ENCODE results near the gene SPRR1A.
"Not testable (repeated sequence)": the region's sequence is repeated elsewhere in the genome, so short reads cannot be mapped to it uniquely, and the experiment has no call there.

Gene SPRR1A

GRCh38 chr1:152993186-152993585 lies 9.3 kb downstream of the SPRR1A start:
- Mint-ChIP-seq H3K27ac (no peak overlapping the region), H3K4me1 (ENCODE audit: low read depth) (no peaks in the 10 kb centered on the region), H3K27me3 (peaks cover 17% of the 10 kb centered on the region), H3K9me3 (peaks cover 7% of the 10 kb centered on the region), H3K4me3 (no peak overlapping the region), H3K36me3 (ENCODE audit: low read depth) (no peaks in the 10 kb centered on the region)
- no peak for DNase-seq

GRCh38 chr1:152995842-152996241 lies 12.0 kb downstream of the SPRR1A start:
- no peak overlapping the region for H3K27ac Mint-ChIP-seq
- no peaks in the 10 kb centered on the region for H3K36me3 Mint-ChIP-seq (ENCODE audit: low read depth)
- H3K9me3 Mint-ChIP-seq = peaks cover 7% of the 10 kb centered on the region
- no peak overlapping the region for H3K4me3 Mint-ChIP-seq
- DNase-seq = no peak
- peaks cover 21% of the 10 kb centered on the region for H3K27me3 Mint-ChIP-seq
- H3K4me1 Mint-ChIP-seq (ENCODE audit: low read depth) = no peaks in the 10 kb centered on the region

DNA sequence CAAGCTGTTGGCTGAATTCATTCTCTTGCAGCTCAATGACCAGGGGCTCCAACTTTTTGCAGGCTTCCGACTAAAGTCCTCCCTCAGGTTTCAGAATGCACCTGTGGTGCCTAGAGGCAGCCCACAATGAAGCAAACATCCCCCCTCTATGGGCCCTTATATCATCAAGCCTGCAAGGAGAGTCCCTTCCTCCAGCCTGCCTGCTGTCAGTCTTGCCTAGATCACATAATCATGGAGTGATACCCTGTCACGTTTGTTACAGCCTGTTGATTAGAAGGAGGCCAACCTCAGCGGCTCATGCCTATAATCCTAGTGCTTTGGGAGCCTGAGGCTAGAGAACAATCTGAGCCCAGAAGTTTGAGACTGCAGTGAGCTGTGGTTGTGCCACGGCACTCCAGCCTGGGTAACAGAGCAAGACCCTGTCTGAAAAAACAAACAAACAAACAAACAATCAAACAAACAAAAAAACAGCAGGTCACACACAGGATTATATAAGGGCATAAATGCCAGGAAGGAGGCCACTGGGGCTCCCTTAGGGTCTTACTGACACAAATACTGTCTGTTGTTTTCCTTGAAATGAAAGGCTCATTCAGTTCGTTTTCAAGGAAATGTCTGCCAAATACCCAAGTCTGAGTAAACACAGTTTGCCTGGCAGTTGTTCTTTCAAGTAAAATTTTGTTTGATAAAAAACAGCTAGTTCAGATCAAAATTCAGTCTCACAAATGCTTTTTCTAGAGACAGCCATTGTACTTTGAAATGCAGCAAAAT lies 12.9 kb downstream of the SPRR1A start:
- no peaks in the 10 kb centered on the region for H3K36me3 Mint-ChIP-seq (ENCODE audit: low read depth)
- no peak for DNase-seq
- peaks cover 7% of the 10 kb centered on the region for H3K9me3 Mint-ChIP-seq
- no peak overlapping the region for H3K27ac Mint-ChIP-seq
- H3K4me1 Mint-ChIP-seq (ENCODE audit: low read depth) = no peaks in the 10 kb centered on the region
- H3K27me3 Mint-ChIP-seq = peaks cover 18% of the 10 kb centered on the region
- H3K4me3 Mint-ChIP-seq = no peak overlapping the region

DNA sequence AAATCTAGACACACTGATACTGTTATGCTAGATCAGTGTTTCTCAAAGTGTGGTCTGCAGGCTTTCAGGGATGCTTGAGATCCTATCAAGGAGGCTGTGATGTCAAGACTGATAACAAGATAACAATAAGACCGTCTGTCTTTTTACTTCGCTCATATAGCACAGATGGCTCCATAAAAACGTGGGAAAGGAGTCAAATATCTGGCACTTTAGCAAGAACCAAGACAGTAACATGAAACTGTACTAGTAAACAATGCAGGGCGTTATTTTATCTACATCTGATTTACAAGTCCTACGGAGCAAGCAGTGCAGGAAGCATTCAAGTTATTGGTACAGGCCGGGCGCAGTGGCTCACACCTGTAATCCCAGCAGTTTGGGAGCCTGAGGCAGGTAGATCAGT lies 14.0 kb downstream of the SPRR1A start:
- Mint-ChIP-seq H3K9me3 (peaks cover 7% of the 10 kb centered on the region), H3K27me3 (peaks cover 16% of the 10 kb centered on the region), H3K4me1 (ENCODE audit: low read depth) (no peaks in the 10 kb centered on the region), H3K4me3 (no peak overlapping the region), H3K27ac (no peak overlapping the region), H3K36me3 (ENCODE audit: low read depth) (no peaks in the 10 kb centered on the region)
- DNase-seq = no peak

DNA sequence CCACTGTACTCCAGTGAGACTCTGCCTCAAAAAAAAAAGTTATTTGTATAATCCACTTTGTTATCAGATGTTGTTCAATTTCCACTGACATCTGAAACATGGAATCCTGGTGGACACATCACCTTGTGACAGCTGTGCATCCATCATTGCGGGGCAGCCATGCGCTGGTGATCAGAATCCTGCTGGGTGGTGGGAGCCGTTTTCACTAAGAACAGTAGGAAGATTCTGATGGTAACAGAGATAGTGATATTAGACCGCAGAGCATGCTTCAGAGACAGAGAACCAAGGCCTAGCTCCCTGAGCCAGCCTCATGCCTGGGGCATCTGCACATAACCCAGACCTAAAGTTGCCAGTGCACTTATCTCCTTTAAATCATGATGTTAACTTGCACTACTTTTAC lies 14.6 kb downstream of the SPRR1A start:
- Mint-ChIP-seq H3K27ac (no peak overlapping the region), H3K36me3 (ENCODE audit: low read depth) (no peaks in the 10 kb centered on the region), H3K9me3 (peaks cover 7% of the 10 kb centered on the region), H3K4me1 (ENCODE audit: low read depth) (no peaks in the 10 kb centered on the region), H3K27me3 (peaks cover 13% of the 10 kb centered on the region), H3K4me3 (no peak overlapping the region)
- DNase-seq = no peak

DNA sequence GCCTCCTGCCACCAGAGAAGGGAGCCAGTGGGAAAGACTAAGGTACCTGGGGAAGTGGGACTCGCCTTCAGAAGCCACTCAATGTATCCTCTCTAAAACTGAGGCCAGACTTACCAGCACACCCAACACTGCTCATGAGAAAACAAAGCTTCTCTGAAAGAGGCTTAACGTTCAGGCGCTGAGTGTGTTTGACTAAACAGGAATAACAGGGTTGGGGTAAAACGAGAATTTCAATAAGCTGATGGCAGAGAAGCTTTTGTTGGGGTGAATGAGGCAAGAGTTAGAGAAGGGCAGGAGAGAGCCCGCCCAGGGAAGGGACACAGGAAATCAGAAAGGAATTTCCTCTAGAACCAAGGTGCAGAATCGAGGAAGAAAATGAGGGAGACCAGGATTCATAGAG lies 15.9 kb downstream of the SPRR1A start:
- Mint-ChIP-seq H3K36me3 (ENCODE audit: low read depth) (no peaks in the 10 kb centered on the region), H3K27ac (no peak overlapping the region), H3K27me3 (peaks cover 13% of the 10 kb centered on the region)

DNA sequence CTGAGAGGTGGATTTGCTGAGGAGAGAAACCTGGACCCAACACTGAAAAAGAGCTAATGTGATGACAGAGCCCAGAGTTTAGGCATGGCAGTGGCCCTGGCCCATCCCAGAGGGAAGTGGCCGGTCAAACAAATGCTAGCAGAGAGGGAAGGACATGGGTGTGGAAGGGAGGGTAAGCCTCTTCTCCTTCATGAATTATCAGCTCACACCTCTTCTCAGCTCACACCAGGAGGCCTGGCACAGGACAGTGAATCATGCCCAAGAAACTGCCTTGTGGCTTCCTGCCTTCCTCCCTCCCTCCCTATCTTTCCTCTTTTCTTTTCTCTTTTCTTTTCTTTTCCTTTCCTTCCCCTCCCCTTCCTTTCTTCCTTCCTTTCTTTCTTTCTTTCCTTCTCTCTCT lies 16.4 kb downstream of the SPRR1A start:
- Mint-ChIP-seq H3K4me3 (no peak overlapping the region), H3K9me3 (peaks cover 4% of the 10 kb centered on the region), H3K27ac (no peak overlapping the region)

More for the DNA sequence above, 15.9 kb downstream of the SPRR1A start:
- no peak for DNase-seq
- Mint-ChIP-seq H3K9me3 (peaks cover 7% of the 10 kb centered on the region), H3K4me3 (no peak overlapping the region), H3K4me1 (ENCODE audit: low read depth) (no peaks in the 10 kb centered on the region)

GRCh38 chr1:153001382-153001781 lies 17.5 kb downstream of the SPRR1A start, which contains the start of gene SPRR3:
Gene SPRR3, plus strand, starts transcription at chr1:153001749. Its CDS starts 1,272 bp downstream, at chr1:153003021.
- DNase-seq = no peak
- H3K4me1 Mint-ChIP-seq (ENCODE audit: low read depth) = no peaks in the 10 kb centered on the region
- H3K9me3 Mint-ChIP-seq = no peaks in the 10 kb centered on the region
- H3K27ac Mint-ChIP-seq = no peak within 1 kb of the TSS
- H3K4me3 Mint-ChIP-seq = no peak within 1 kb of the TSS
- H3K27me3 Mint-ChIP-seq = peaks cover 13% of the 10 kb centered on the region
- no peaks in the 10 kb centered on the region for H3K36me3 Mint-ChIP-seq (ENCODE audit: low read depth)

More for the DNA sequence above, 16.4 kb downstream of the SPRR1A start:
- Mint-ChIP-seq H3K36me3 (ENCODE audit: low read depth) (no peaks in the 10 kb centered on the region), H3K4me1 (ENCODE audit: low read depth) (no peaks in the 10 kb centered on the region), H3K27me3 (peaks cover 13% of the 10 kb centered on the region)
- DNase-seq = no peak

DNA sequence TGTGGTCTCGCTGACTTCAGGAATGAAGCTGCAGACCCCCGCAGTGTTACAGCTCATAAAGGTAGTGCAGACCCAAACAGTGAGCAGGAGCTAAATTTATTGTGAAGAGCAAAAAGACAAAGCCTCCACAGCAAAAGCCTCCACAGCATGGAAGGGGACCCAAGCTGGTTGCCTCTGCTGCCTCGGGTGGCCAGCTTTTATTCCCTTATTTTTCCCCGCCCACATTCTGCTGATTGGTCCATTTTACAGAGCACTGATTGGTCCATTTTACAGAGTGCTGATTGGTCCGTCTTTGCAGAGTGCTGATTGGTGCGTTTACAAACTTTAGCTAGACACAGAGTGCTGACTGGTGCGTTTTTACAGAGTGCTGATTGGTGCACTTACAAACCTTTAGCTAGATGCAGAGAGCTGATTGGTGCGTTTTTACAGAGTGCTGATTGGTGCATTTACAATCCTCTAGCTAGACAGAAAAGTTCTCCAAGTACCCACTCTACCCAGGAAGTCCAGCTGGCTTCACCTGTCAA lies 27.4 kb downstream of the SPRR1A start:
- H3K27ac Mint-ChIP-seq; DNase-seq; H3K36me3 Mint-ChIP-seq (ENCODE audit: low read depth); H3K4me1 Mint-ChIP-seq (ENCODE audit: low read depth); H3K4me3 Mint-ChIP-seq; H3K9me3 Mint-ChIP-seq: not testable (repeated sequence)
- H3K27me3 Mint-ChIP-seq = peaks cover 16% of the 10 kb centered on the region

GRCh38 chr1:153021829-153022228 lies 37.9 kb downstream of the SPRR1A start:
- not testable (repeated sequence) for H3K4me1 Mint-ChIP-seq (ENCODE audit: low read depth); H3K4me3 Mint-ChIP-seq; H3K36me3 Mint-ChIP-seq (ENCODE audit: low read depth); H3K9me3 Mint-ChIP-seq; DNase-seq; H3K27ac Mint-ChIP-seq
- H3K27me3 Mint-ChIP-seq = peaks cover 45% of the 10 kb centered on the region

DNA sequence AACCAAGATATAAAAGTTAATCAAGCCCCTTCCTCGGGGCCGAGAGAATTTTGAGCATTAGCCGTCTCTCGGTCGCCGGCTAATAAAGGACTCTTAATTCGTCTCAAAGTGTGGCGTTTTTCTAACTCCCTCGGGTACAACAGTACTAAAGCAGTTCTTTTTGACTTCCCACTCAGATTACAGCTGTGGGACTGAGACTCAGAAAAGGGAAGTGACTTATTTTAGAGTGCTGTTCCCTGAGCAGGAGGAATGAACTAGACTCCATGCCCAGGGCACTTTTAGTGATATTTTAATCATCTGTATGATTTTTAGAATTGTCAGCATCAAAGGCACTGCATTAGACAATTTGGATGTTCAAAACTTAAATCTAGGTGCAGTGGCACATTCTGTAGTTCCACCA lies 38.5 kb downstream of the SPRR1A start:
- H3K9me3 Mint-ChIP-seq; H3K27ac Mint-ChIP-seq; H3K36me3 Mint-ChIP-seq (ENCODE audit: low read depth); H3K4me1 Mint-ChIP-seq (ENCODE audit: low read depth); H3K4me3 Mint-ChIP-seq; DNase-seq: not testable (repeated sequence)
- peaks cover 45% of the 10 kb centered on the region for H3K27me3 Mint-ChIP-seq

- DNase-seq = no peak
- no peaks in the 10 kb centered on the region for H3K9me3 Mint-ChIP-seq
- H3K27me3 Mint-ChIP-seq = peaks cover 44% of the 10 kb centered on the region
- H3K4me3 Mint-ChIP-seq = no peak overlapping the region
- no peaks in the 10 kb centered on the region for H3K4me1 Mint-ChIP-seq (ENCODE audit: low read depth)
- no peak overlapping the region for H3K27ac Mint-ChIP-seq
- no peaks in the 10 kb centered on the region for H3K36me3 Mint-ChIP-seq (ENCODE audit: low read depth)
These were observed 39.2 kb downstream of the SPRR1A start for GRCh38 chr1:153023109-153023508.

DNA sequence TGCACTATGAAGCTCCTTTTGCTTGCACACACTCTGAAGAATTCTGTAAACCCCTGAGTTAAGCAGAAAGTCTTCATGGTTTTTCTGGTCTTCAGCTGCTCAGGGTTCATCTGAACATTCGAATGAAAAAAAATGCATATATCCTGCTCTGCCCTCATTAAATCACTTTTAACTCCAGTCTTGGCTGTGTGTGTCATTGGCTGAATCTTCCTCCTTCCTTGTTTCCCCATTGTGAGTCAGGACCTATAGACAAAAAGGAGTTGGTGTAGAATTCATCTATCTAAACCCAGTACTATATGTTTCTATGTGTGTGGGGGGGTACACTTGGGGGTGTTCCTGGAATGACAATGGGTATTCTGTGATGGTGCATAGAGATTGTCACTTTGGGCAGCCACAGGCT lies 40.5 kb downstream of the SPRR1A start:
- Mint-ChIP-seq H3K9me3 (no peaks in the 10 kb centered on the region), H3K36me3 (ENCODE audit: low read depth) (no peaks in the 10 kb centered on the region)

GRCh38 chr1:153025797-153026196 lies 41.9 kb downstream of the SPRR1A start:
- Mint-ChIP-seq H3K27ac (no peak overlapping the region), H3K9me3 (no peaks in the 10 kb centered on the region), H3K27me3 (peaks cover 35% of the 10 kb centered on the region), H3K4me1 (ENCODE audit: low read depth) (no peaks in the 10 kb centered on the region), H3K4me3 (no peak overlapping the region), H3K36me3 (ENCODE audit: low read depth) (no peaks in the 10 kb centered on the region)
- no peak for DNase-seq

More for the DNA sequence above, 40.5 kb downstream of the SPRR1A start:
- Mint-ChIP-seq H3K27me3 (peaks cover 43% of the 10 kb centered on the region), H3K27ac (no peak overlapping the region), H3K4me3 (no peak overlapping the region), H3K4me1 (ENCODE audit: low read depth) (no peaks in the 10 kb centered on the region)
- DNase-seq = no peak

DNA sequence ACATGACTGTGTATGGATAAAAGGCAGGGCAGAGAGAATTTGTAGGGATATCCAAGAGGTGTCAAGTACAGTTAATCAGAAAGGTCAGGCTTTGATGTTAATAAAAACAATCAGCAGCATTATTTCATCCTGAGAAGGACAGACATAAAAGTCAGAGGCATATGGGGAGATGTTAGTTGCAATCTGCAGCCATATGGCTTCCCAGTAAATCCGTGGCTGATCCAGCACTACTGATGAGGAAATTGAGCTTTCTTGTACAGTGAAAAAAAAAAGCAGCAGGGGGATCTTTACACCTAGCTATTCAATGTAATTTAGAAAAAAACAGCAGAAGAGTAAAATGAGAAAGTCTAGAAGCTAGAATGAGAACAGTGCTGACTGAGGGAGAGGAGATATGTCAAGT lies 44.9 kb downstream of the SPRR1A start:
- Mint-ChIP-seq H3K27me3 (peaks cover 20% of the 10 kb centered on the region), H3K4me3 (no peak overlapping the region), H3K27ac (no peak overlapping the region)

More for the DNA sequence above, 44.9 kb downstream of the SPRR1A start:
- DNase-seq = no peak
- H3K36me3 Mint-ChIP-seq (ENCODE audit: low read depth) = no peaks in the 10 kb centered on the region
- H3K4me1 Mint-ChIP-seq (ENCODE audit: low read depth) = no peaks in the 10 kb centered on the region
- no peaks in the 10 kb centered on the region for H3K9me3 Mint-ChIP-seq
